ENCODE measurements around the gene EML1. TPM values are rescaled to one million over a fixed set of nuclear protein-coding genes. Genes with fewer than 3 reads are reported as not detected.

EML1 gene
- total RNA-seq, 1 experiment from 2014 or later = 16.1 TPM

GRCh38 chr14:99855271-99855670 lies 62.1 kb downstream of the EML1 start:
- no peaks in the 10 kb centered on the region for H3K27me3 Mint-ChIP-seq (ENCODE audit: low read depth)
- TF ChIP-seq, protein P1, sequence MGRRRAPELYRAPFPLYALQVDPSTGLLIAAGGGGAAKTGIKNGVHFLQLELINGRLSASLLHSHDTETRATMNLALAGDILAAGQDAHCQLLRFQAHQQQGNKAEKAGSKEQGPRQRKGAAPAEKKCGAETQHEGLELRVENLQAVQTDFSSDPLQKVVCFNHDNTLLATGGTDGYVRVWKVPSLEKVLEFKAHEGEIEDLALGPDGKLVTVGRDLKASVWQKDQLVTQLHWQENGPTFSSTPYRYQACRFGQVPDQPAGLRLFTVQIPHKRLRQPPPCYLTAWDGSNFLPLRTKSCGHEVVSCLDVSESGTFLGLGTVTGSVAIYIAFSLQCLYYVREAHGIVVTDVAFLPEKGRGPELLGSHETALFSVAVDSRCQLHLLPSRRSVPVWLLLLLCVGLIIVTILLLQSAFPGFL (CRISPR knock-in tag; IDR thresholded peaks at IDR 0.05; ENCODE audit: borderline replicate concordance) = no peak
- H3K4me1 Mint-ChIP-seq = peaks cover 9% of the 10 kb centered on the region
- no peak overlapping the region for H3K27ac Mint-ChIP-seq
- ChIA-PET POLR2A (no interaction called here), CTCF (no interaction called here)
- peaks cover 3% of the 10 kb centered on the region; the same call in 1 of the 2 replicates for H3K9me3 Mint-ChIP-seq
- no peaks in the 10 kb centered on the region for H3K36me3 Mint-ChIP-seq
- ATAC-seq (no peak), DNase-seq (ENCODE audit: low spot score) (no peak)
- H3K4me3 Mint-ChIP-seq = no peak overlapping the region

GRCh38 chr14:99857551-99857950 lies 64.3 kb downstream of the EML1 start:
- H3K27ac Mint-ChIP-seq = no peak overlapping the region
- no peaks in the 10 kb centered on the region for H3K27me3 Mint-ChIP-seq (ENCODE audit: low read depth)
- no peak for ATAC-seq
- ChIA-PET CTCF (no interaction called here), POLR2A (no interaction called here)
- no peaks in the 10 kb centered on the region for H3K36me3 Mint-ChIP-seq
- H3K4me3 Mint-ChIP-seq = no peak overlapping the region
- H3K4me1 Mint-ChIP-seq = peaks cover 12% of the 10 kb centered on the region
- TF ChIP-seq USF1 (CRISPR knock-in tag; IDR thresholded peaks at IDR 0.05) (no peak), NR2C2 (CRISPR knock-in tag; IDR thresholded peaks at IDR 0.05) (no peak), ZNF219 (CRISPR knock-in tag; IDR thresholded peaks at IDR 0.05; ENCODE audit: borderline replicate concordance) (no peak), TEAD4 (CRISPR knock-in tag; IDR thresholded peaks at IDR 0.05) (no peak), CREM (CRISPR knock-in tag; IDR thresholded peaks at IDR 0.05) (no peak), KAT7 (CRISPR knock-in tag; IDR thresholded peaks at IDR 0.05; ENCODE audit: borderline replicate concordance) (no peak), OVOL2 (CRISPR knock-in tag; IDR thresholded peaks at IDR 0.05; ENCODE audit: borderline replicate concordance) (no peak), JAZF1 (CRISPR knock-in tag; IDR thresholded peaks at IDR 0.05) (no peak), FOXK1 (CRISPR knock-in tag; IDR thresholded peaks at IDR 0.05) (no peak), FOXJ3 (CRISPR knock-in tag; IDR thresholded peaks at IDR 0.05; ENCODE audit: borderline replicate concordance) (no peak), GTF2I (CRISPR knock-in tag; conservative IDR thresholded peaks at IDR 0.05) (no peak), ZNF512 (CRISPR knock-in tag; IDR thresholded peaks at IDR 0.05; ENCODE audit: borderline replicate concordance) (no peak), ZNF138 (CRISPR knock-in tag; conservative IDR thresholded peaks at IDR 0.05) (no peak), ZNF423 (CRISPR knock-in tag; IDR thresholded peaks at IDR 0.05) (no peak)
- TF ChIP-seq, protein P2, sequence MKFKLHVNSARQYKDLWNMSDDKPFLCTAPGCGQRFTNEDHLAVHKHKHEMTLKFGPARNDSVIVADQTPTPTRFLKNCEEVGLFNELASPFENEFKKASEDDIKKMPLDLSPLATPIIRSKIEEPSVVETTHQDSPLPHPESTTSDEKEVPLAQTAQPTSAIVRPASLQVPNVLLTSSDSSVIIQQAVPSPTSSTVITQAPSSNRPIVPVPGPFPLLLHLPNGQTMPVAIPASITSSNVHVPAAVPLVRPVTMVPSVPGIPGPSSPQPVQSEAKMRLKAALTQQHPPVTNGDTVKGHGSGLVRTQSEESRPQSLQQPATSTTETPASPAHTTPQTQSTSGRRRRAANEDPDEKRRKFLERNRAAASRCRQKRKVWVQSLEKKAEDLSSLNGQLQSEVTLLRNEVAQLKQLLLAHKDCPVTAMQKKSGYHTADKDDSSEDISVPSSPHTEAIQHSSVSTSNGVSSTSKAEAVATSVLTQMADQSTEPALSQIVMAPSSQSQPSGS (CRISPR knock-in tag; IDR thresholded peaks at IDR 0.05; ENCODE audit: borderline replicate concordance, low read depth) = no peak
- TF ChIP-seq, protein P1 (CRISPR knock-in tag; IDR thresholded peaks at IDR 0.05; ENCODE audit: borderline replicate concordance) = no peak
- peaks cover 3% of the 10 kb centered on the region; the same call in 1 of the 2 replicates for H3K9me3 Mint-ChIP-seq
- no peak for DNase-seq (ENCODE audit: low spot score)

GRCh38 chr14:99860219-99860618 lies 67.0 kb downstream of the EML1 start:
- peaks cover 12% of the 10 kb centered on the region for H3K4me1 Mint-ChIP-seq
- no peak overlapping the region for H3K27ac Mint-ChIP-seq
- CTCF ChIA-PET = no interaction called here
- peaks cover 9% of the 10 kb centered on the region for H3K9me3 Mint-ChIP-seq
- no peak for DNase-seq (ENCODE audit: low spot score)
- POLR2A ChIA-PET = no interaction called here
- H3K36me3 Mint-ChIP-seq = peaks cover 2% of the 10 kb centered on the region; the same call in 1 of the 2 replicates
- no peak overlapping the region for H3K4me3 Mint-ChIP-seq
- no peak for ATAC-seq
- no peaks in the 10 kb centered on the region for H3K27me3 Mint-ChIP-seq (ENCODE audit: low read depth)
- TF ChIP-seq ZNF512 (CRISPR knock-in tag; IDR thresholded peaks at IDR 0.05; ENCODE audit: borderline replicate concordance) (no peak), FOXP1 (CRISPR knock-in tag; IDR thresholded peaks at IDR 0.05; ENCODE audit: borderline replicate concordance) (no peak), PRRX2 (CRISPR knock-in tag; IDR thresholded peaks at IDR 0.05) (no peak), ERG (CRISPR knock-in tag; IDR thresholded peaks at IDR 0.05) (no peak), USF1 (CRISPR knock-in tag; IDR thresholded peaks at IDR 0.05) (no peak), ZNF416 (CRISPR knock-in tag; IDR thresholded peaks at IDR 0.05) (no peak), CREM (CRISPR knock-in tag; IDR thresholded peaks at IDR 0.05) (no peak), MXD4 (CRISPR knock-in tag; IDR thresholded peaks at IDR 0.05; ENCODE audit: borderline replicate concordance) (no peak)
- TF ChIP-seq, protein P3, sequence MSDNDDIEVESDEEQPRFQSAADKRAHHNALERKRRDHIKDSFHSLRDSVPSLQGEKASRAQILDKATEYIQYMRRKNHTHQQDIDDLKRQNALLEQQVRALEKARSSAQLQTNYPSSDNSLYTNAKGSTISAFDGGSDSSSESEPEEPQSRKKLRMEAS (CRISPR knock-in tag; IDR thresholded peaks at IDR 0.05) = no peak

Measured in WTC11 (cell line).